ENCODE data around the gene RRP1B. TPM values are rescaled to one million over a fixed set of nuclear protein-coding genes. Genes with fewer than 3 reads are reported as not detected.

RRP1B gene
- total and polyA plus RNA-seq, 9 of the 15 experiments (the other 6 are each of a cell fraction or from before 2014, with no cell fraction given) = 6.8 to 66.6 (median 41.9) TPM

GRCh38 chr21:43646550-43647260 is 12.7 kb upstream of the RRP1B start (continued):
- TF ChIP-seq, protein P1, sequence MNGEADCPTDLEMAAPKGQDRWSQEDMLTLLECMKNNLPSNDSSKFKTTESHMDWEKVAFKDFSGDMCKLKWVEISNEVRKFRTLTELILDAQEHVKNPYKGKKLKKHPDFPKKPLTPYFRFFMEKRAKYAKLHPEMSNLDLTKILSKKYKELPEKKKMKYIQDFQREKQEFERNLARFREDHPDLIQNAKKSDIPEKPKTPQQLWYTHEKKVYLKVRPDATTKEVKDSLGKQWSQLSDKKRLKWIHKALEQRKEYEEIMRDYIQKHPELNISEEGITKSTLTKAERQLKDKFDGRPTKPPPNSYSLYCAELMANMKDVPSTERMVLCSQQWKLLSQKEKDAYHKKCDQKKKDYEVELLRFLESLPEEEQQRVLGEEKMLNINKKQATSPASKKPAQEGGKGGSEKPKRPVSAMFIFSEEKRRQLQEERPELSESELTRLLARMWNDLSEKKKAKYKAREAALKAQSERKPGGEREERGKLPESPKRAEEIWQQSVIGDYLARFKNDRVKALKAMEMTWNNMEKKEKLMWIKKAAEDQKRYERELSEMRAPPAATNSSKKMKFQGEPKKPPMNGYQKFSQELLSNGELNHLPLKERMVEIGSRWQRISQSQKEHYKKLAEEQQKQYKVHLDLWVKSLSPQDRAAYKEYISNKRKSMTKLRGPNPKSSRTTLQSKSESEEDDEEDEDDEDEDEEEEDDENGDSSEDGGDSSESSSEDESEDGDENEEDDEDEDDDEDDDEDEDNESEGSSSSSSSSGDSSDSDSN (IDR thresholded peaks at IDR 0.05; ENCODE audit: borderline replicate concordance in 1 of 2, low read depth in 2 of 2, low read length in 2 of 2) = no peak
- no peak for TF ChIP-seq HMGN3 (IDR thresholded peaks at IDR 0.05; ENCODE audit: borderline replicate concordance, extremely low read depth, insufficient read length, low read depth, low read length)
- no peak for TF ChIP-seq JUNB (CRISPR knock-in tag; conservative IDR thresholded peaks at IDR 0.05)
- TF ChIP-seq, protein P2, sequence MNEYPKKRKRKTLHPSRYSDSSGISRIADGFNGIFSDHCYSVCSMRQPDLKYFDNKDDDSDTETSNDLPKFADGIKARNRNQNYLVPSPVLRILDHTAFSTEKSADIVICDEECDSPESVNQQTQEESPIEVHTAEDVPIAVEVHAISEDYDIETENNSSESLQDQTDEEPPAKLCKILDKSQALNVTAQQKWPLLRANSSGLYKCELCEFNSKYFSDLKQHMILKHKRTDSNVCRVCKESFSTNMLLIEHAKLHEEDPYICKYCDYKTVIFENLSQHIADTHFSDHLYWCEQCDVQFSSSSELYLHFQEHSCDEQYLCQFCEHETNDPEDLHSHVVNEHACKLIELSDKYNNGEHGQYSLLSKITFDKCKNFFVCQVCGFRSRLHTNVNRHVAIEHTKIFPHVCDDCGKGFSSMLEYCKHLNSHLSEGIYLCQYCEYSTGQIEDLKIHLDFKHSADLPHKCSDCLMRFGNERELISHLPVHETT (CRISPR knock-in tag; conservative IDR thresholded peaks at IDR 0.05 in 1 of 2, IDR thresholded peaks at IDR 0.05 in 1 of 2) = no peak
- no peak for TF ChIP-seq ETV6 (IDR thresholded peaks at IDR 0.05; ENCODE audit: borderline replicate concordance in 1 of 2, low read depth in 2 of 2, low read length in 1 of 2)
- TF ChIP-seq ETV6 (CRISPR knock-in tag; IDR thresholded peaks at IDR 0.05; ENCODE audit: borderline replicate concordance) = no peak
- TF ChIP-seq ZNF551 (CRISPR knock-in tag; IDR thresholded peaks at IDR 0.05) = no peak
- peak; percentile 49; the same call in 1 of the 2 replicates for TF ChIP-seq DPF2 (IDR thresholded peaks at IDR 0.05)
- TF ChIP-seq HLTF (IDR thresholded peaks at IDR 0.05) = no peak
- no peak for TF ChIP-seq GTF2A2 (tag; IDR thresholded peaks at IDR 0.05)
- no peak for TF ChIP-seq ATF6 (CRISPR knock-in tag; IDR thresholded peaks at IDR 0.05)
- TF ChIP-seq TEAD1 (CRISPR knock-in tag; IDR thresholded peaks at IDR 0.05) = 0 out of 4 replicates have a peak, but pooled peaks of 1 of the 2 experiments have one; percentile 63
- peak; percentile 43; the same call in 1 of the 2 replicates for TF ChIP-seq GATAD2B (IDR thresholded peaks at IDR 0.05; ENCODE audit: borderline replicate concordance)
- peak; percentile 17; the same call in 1 of the 2 replicates for TF ChIP-seq SIN3B (IDR thresholded peaks at IDR 0.05; ENCODE audit: low read depth)
- no peak for TF ChIP-seq STAT5A (IDR thresholded peaks at IDR 0.05; ENCODE audit: borderline replicate concordance, low read length)
- TF ChIP-seq ELF1 (tag; IDR thresholded peaks at IDR 0.05) = no peak
- TF ChIP-seq BHLHE40 (IDR thresholded peaks at IDR 0.05; ENCODE audit: low read length) = 0 out of 2 replicates have a peak, but pooled peaks have one; percentile 45
- no peak for TF ChIP-seq LARP7 (IDR thresholded peaks at IDR 0.05)
- no peak for TF ChIP-seq ZNF212 (CRISPR knock-in tag; IDR thresholded peaks at IDR 0.05)

Measured in K562 (cell line).